Spleen (tissue), 11 donors: ENCODE data around the gene CSNK1D. TPM values are rescaled to one million over a fixed set of nuclear protein-coding genes. Genes with fewer than 3 reads are reported as not detected.

Experiments used
- DNase-seq: peaks from one replicate; pipeline ENCODE4 v3.0.0-alpha.2; 2020
- H3K27ac ChIP-seq, 8 donors: fragments of 200-600 bp; sonication (generic) in 7 of 8; 1 replicate in 4 of 8; 2 replicates in 4 of 8; pipeline versions ENCODE4 v1.5.0 to v1.8.0; 2016 to 2021; ENCODE audit warnings: inconsistent platforms in 4 of 8, mild to moderate bottlenecking in 4 of 8, moderate library complexity in 1 of 8
- H3K27me3 ChIP-seq, 7 donors: fragments of 200-600 bp; sonication (generic) in 6 of 7; replicated peaks in 1 of 7; 1 replicate in 4 of 7; 2 replicates in 3 of 7; pipeline versions ENCODE4 v1.5.0 to v1.8.0; 2016 to 2021; ENCODE audit warnings: inconsistent platforms in 3 of 7, mild to moderate bottlenecking in 1 of 7
- H3K36me3 ChIP-seq, 6 donors: fragments of 200-600 bp; sonication (generic) in 5 of 6; 1 replicate in 4 of 6; 2 replicates in 2 of 6; pipeline versions ENCODE4 v1.5.0 to v1.8.0; 2016 to 2021; ENCODE audit warnings: inconsistent platforms in 2 of 6
- H3K4me1 ChIP-seq, 6 donors: fragments of 200-600 bp; sonication (generic) in 5 of 6; 1 replicate in 3 of 6; 2 replicates in 3 of 6; pipeline versions ENCODE4 v1.5.0 to v1.8.0; 2016 to 2021; ENCODE audit warnings: inconsistent platforms in 3 of 6
- H3K4me3 ChIP-seq, 8 donors: fragments of 200-600 bp; sonication (generic) in 7 of 8; 1 replicate in 4 of 8; 2 replicates in 4 of 8; pipeline versions ENCODE4 v1.5.0 to v1.8.0; 2016 to 2021; ENCODE audit warnings: inconsistent platforms in 4 of 8, mild to moderate bottlenecking in 4 of 8, moderate library complexity in 2 of 8
- H3K9me3 ChIP-seq, 8 donors: fragments of 200-600 bp; sonication (generic) in 7 of 8; 1 replicate in 4 of 8; 2 replicates in 4 of 8; pipeline versions ENCODE4 v1.5.0 to v1.8.0; 2016 to 2021; ENCODE audit warnings: inconsistent platforms in 4 of 8
- CTCF ChIP-seq, 11 experiments: fragments of 200-600 bp in 7 of 11; fragments of 450-650 bp in 4 of 11; sonication (generic) in 4 of 11; IDR thresholded peaks in 8 of 11; conservative IDR thresholded peaks in 3 of 11; 1 replicate in 7 of 11; 2 replicates in 4 of 11; pipeline versions ENCODE4 v1.4.0 to v1.8.0; 2016 to 2021; ENCODE audit warnings: antibody characterized with exemption in 11 of 11, inconsistent platforms in 4 of 11, mild to moderate bottlenecking in 1 of 11
- POLR2A ChIP-seq, 3 donors: fragments of 450-650 bp; IDR thresholded peaks; one replicate each; pipeline ENCODE4 v1.5.1; 2017; ENCODE audit warnings: antibody characterized with exemption in 3 of 3, mild to moderate bottlenecking in 1 of 3
- POLR2AphosphoS5 ChIP-seq, 3 donors: sonication (generic); formaldehyde crosslinking; IDR thresholded peaks; one replicate each; pipeline ENCODE4 v1.5.1; 2017; ENCODE audit warnings: antibody characterized with exemption in 3 of 3
- WGBS, 5 donors: extraction: QIAGEN DNeasy Blood & Tissue Kit in 3 of 5; methylation state at CpG; one replicate each; pipeline versions ENCODE4 v1.1.5 to v1.1.7; 2013 to 2018; 5-methylcytosine and 5-hydroxymethylcytosine counted together
- intact Hi-C: fragments of 100-400 bp; cut with DNase I; formaldehyde crosslinking; loops from one replicate; pipeline ENCODE4 v1.15.0; 2023; ENCODE audit warnings: low total_unique reads
- polyA plus RNA-seq, 3 donors: library from polyadenylated mRNA; stranded (reverse); fragments of 200-250 nt; gene quantifications; one replicate each; pipeline ENCODE4 v1.2.1, GENCODE V29; 2013
- total RNA-seq, 7 donors: library from RNA; depleted of rRNA in 3 of 7; stranded (reverse); fragments of >200 nt in 3 of 7; fragmentation: NEBNext Ultra II Directional in 4 of 7; extraction: Animal tissue kit (Norgen Biotek cat#: 25700) in 4 of 7; gene quantifications; one replicate each; pipeline versions ENCODE4 v1.1.0 to v1.2.1, GENCODE V29; 2016 to 2021
- donor health status: healthy with polysubstance abuse.
- donor health status: DM: no; HTN: no; CAD: no; lungs with moderate emphysema.
- donor health status: DM: no; HTN: no; CAD: no.
- donor health status: Bipolar disorder and iron deficiency.
- donor health status: healthy.
- donor health status: DM: no; HTN: no; CAD: no.
- donor health status: DM: yes; HTN: yes; CAD: no.

CSNK1D gene
- total and polyA plus RNA-seq, 10 donors = 46.5 to 216 (median 119) TPM

- Histone ChIP-seq H3K4me1 (peaks cover 23 to 86% (median 55%) of the 10 kb centered on the region in 6 donors), H3K27me3 (no peaks in the 10 kb centered on the region), H3K27ac (peak overlapping the region; percentile 46 to 76 (median 70)), H3K4me3 (no peak overlapping the region), H3K9me3 (no peaks in the 10 kb centered on the region), H3K36me3 (peaks cover 30 to 100% (median 93%) of the 10 kb centered on the region in 6 donors)
- TF ChIP-seq CTCF (IDR thresholded peaks at IDR 0.05 in 8 of 11, conservative IDR thresholded peaks at IDR 0.05 in 3 of 11) (no peak), POLR2A (IDR thresholded peaks at IDR 0.05) (no peak), POLR2AphosphoS5 (IDR thresholded peaks at IDR 0.05) (peak; percentile 33 to 51 (median 46))
- intact Hi-C loops = no loop called here
- DNase-seq = peak; percentile 76
- WGBS, 5 donors = 54 to 64% (median 59%) methylated on average over 24 to 27 of the region's 27 CpGs
These were observed 26.9 kb downstream of the CSNK1D start for GRCh38 chr17:82246365-82247181.

- intact Hi-C loops = no loop called here
These were observed 27.5 kb downstream of the CSNK1D start for GRCh38 chr17:82246040-82246364.

GRCh38 chr17:82245134-82246039, 28.1 kb downstream of the CSNK1D start:
- no peaks in the 10 kb centered on the region for H3K9me3 ChIP-seq
- H3K36me3 ChIP-seq = peaks cover 20 to 99% (median 81%) of the 10 kb centered on the region in 6 donors
- 88 to 95% (median 91%) methylated on average over 39 to 47 of the region's 47 CpGs for WGBS, 5 donors
- H3K27me3 ChIP-seq = no peaks in the 10 kb centered on the region
- DNase-seq = peak; percentile 77
- intact Hi-C loops = no loop called here
- TF ChIP-seq POLR2AphosphoS5 (IDR thresholded peaks at IDR 0.05) (peak; percentile 11 to 78 (median 49)), CTCF (IDR thresholded peaks at IDR 0.05 in 8 of 11, conservative IDR thresholded peaks at IDR 0.05 in 3 of 11) (no peak)
- no peak overlapping the region for H3K4me3 ChIP-seq
- H3K27ac ChIP-seq = peak overlapping the region in 3 of 8 donors; percentile 70 to 85 (median 70)
- peaks cover 35 to 95% (median 67%) of the 10 kb centered on the region in 6 donors for H3K4me1 ChIP-seq

More at GRCh38 chr17:82246040-82246364, 27.5 kb downstream of the CSNK1D start:
- TF ChIP-seq POLR2AphosphoS5 (IDR thresholded peaks at IDR 0.05) = peak in 1 of 3 donors; percentile 1
- TF ChIP-seq CTCF (IDR thresholded peaks at IDR 0.05 in 8 of 11, conservative IDR thresholded peaks at IDR 0.05 in 3 of 11) = no peak
- no peak for TF ChIP-seq POLR2A (IDR thresholded peaks at IDR 0.05)
- Histone ChIP-seq H3K4me1 (peaks cover 29 to 91% (median 61%) of the 10 kb centered on the region in 6 donors), H3K27ac (peak overlapping the region in 7 of 8 donors; percentile 46 to 76 (median 70)), H3K36me3 (peaks cover 25 to 99% (median 87%) of the 10 kb centered on the region in 6 donors), H3K9me3 (no peaks in the 10 kb centered on the region), H3K4me3 (no peak overlapping the region), H3K27me3 (no peaks in the 10 kb centered on the region)
- no peak for DNase-seq
- WGBS, 5 donors = 94 to 100% (median 97%) methylated on average over 5 of the region's 5 CpGs
